HepG2 (cell line): Measurements from ENCODE around the gene CD40. TPM values are rescaled to one million over a fixed set of nuclear protein-coding genes. Genes with fewer than 3 reads are reported as not detected.

ENCODE experiments used
- CAMTA2 ChIP-seq: sonication (generic); formaldehyde crosslinking; IDR thresholded peaks from 2 replicates; pipeline ENCODE4 v1.4.0; 2020; ENCODE audit warnings: mild to moderate bottlenecking, missing genetic modification reagents, borderline replicate concordance
- KDM6A ChIP-seq: IDR thresholded peaks from 2 replicates; pipeline ENCODE4 v1.6.1; 2016; ENCODE audit warnings: low read depth
- KLF6 ChIP-seq: IDR thresholded peaks from 2 replicates; pipeline ENCODE4 v1.8.0; 2016; ENCODE audit warnings: missing biosample characterization, missing genetic modification reagents
- NBN ChIP-seq: fragments of 450-650 bp; conservative IDR thresholded peaks from 2 replicates; pipeline ENCODE4 v1.6.1; 2017
- NCOR1 ChIP-seq: fragments of 200-600 bp; sonication (generic); IDR thresholded peaks from 2 replicates; pipeline ENCODE4 v1.7.0; 2017; ENCODE audit warnings: antibody characterized with exemption, low read length, borderline replicate concordance
- NR3C1 ChIP-seq: sonication (generic); formaldehyde crosslinking; IDR thresholded peaks from 2 replicates; pipeline ENCODE4 v1.4.0; 2020; ENCODE audit warnings: missing genetic modification reagents
- SKI ChIP-seq: fragments of 450-650 bp; IDR thresholded peaks from one replicate; pipeline ENCODE4 v1.6.1; 2018; ENCODE audit warnings: mild to moderate bottlenecking; ENCODE audit not compliant: partially characterized antibody
- TARDBP ChIP-seq: sonication (generic); formaldehyde crosslinking; IDR thresholded peaks from 2 replicates; pipeline ENCODE4 v1.8.0; 2022; ENCODE audit warnings: mild to moderate bottlenecking, missing genetic modification reagents
- ZNF205 ChIP-seq: IDR thresholded peaks from 2 replicates; pipeline ENCODE4 v1.6.1; 2018; ENCODE audit warnings: missing biosample characterization, missing genetic modification reagents
- ZNF30 ChIP-seq: sonication (generic); formaldehyde crosslinking; IDR thresholded peaks from 2 replicates; pipeline ENCODE4 v1.5.0; 2020; ENCODE audit warnings: mild to moderate bottlenecking, missing genetic modification reagents
- ZNF468 ChIP-seq: sonication (generic); formaldehyde crosslinking; IDR thresholded peaks from 2 replicates; pipeline ENCODE4 v1.8.0; 2022; ENCODE audit warnings: mild to moderate bottlenecking, moderate library complexity, missing genetic modification reagents
- ZNF713 ChIP-seq: sonication (generic); formaldehyde crosslinking; IDR thresholded peaks from 2 replicates; pipeline ENCODE4 v1.4.0; 2020; ENCODE audit warnings: mild to moderate bottlenecking, missing genetic modification reagents
- ZNF776 ChIP-seq: sonication (generic); formaldehyde crosslinking; IDR thresholded peaks from 2 replicates; pipeline ENCODE4 v1.4.0; 2020; ENCODE audit warnings: mild to moderate bottlenecking, missing genetic modification reagents
- polyA plus RNA-seq, 8 experiments: library from polyadenylated mRNA; depleted of rRNA in 3 of 8; stranded (reverse) in 7 of 8; unstranded in 1 of 8; fragments of >200 nt; fragmentation: Illumina TruSeq in 4 of 8; extraction: Trizol in 4 of 8; gene quantifications; 2 replicates each; pipeline versions ENCODE4 v1.2.1 to v1.2.3, GENCODE V29; 2011 to 2016; ENCODE audit warnings: low read depth in 4 of 8, missing spikeins in 1 of 8, mixed read lengths in 1 of 8; ENCODE audit not compliant: insufficient read depth in 1 of 8
- total RNA-seq, 5 experiments: library from RNA; depleted of rRNA; stranded (reverse); fragments of >200 nt; fragmentation: Illumina TruSeq; extraction: Trizol; gene quantifications; 2 replicates each; pipeline ENCODE4 v1.2.3, GENCODE V29; 2016; ENCODE audit warnings: low read depth in 1 of 5
- TF ChIP-seq, protein P1 (sequence below): sonication (generic); formaldehyde crosslinking; IDR thresholded peaks from 2 replicates; pipeline ENCODE4 v1.8.1; 2022; ENCODE audit warnings: mild to moderate bottlenecking, missing genetic modification reagents
- TF ChIP-seq, protein P2 (sequence below): IDR thresholded peaks from 2 replicates; pipeline ENCODE4 v1.6.1; 2012; ENCODE audit warnings: low read depth, low read length, improper control_type of control experiment
- TF ChIP-seq, protein P3 (sequence below): sonication (generic); formaldehyde crosslinking; IDR thresholded peaks from 2 replicates; pipeline ENCODE4 v1.9.0; 2022; ENCODE audit warnings: low read depth, missing genetic modification reagents
- TF ChIP-seq, protein P4 (sequence below): sonication (generic); formaldehyde crosslinking; IDR thresholded peaks from 2 replicates; pipeline ENCODE4 v1.5.0; 2020; ENCODE audit warnings: missing genetic modification reagents
- TF ChIP-seq, protein P5 (sequence below): sonication (generic); formaldehyde crosslinking; IDR thresholded peaks from 2 replicates; pipeline ENCODE4 v1.8.0; 2022; ENCODE audit warnings: mild to moderate bottlenecking, missing genetic modification reagents, borderline replicate concordance
- TF ChIP-seq, protein P6 (sequence below): sonication (generic); formaldehyde crosslinking; IDR thresholded peaks from 2 replicates; pipeline ENCODE4 v1.4.0; 2020; ENCODE audit warnings: missing genetic modification reagents

The CD40 gene
- total and polyA plus RNA-seq, 2 of the 13 experiments (the other 11 are each of a cell fraction or from before 2014, with no cell fraction given): 4.6 to 13.4 TPM

DNA sequence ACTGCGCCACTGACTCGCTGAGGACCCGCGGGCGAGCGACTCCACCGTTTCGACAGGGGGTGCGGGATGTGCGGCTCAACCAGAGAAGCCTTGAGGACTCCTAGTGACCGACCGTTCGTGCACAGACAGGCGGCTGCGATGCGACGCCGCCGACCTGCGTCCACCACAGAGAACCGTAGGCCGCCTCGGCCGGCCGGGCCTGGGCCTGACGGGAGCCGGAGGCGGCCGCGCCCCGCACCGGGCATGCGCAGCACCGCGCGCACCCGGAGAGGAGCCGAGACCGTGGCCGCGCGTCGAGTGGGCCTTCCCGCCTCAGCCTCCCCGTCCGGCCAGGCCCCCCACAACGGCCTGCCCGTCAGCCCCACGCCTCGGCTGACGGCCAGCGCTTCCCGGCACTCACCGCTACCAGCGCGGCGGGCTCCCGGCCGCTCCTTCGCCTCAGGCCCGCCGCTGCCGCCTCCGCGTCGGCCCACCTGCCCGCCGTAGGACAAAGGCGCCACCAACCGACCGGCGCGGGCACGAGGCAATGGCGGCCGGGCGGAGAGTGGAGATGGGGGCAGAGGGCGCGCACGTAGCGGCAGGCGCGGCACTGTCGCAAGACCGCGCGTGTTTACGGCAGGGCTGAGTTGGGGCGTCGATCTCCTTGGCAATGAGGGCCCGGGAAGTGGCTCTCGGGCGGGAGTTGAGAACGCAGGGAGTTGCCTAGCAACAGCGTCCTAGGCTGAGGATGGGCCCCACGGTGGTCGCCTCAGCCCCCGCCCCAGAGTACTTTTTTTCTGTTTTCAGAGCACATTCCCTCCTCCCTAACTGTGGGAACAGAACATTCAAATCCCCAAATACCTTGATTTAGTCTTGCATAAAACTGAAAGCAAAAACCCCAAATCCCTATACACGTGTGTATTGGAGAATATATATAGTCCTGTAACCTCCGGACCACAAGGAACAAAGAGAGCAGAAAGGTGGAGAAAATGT lies 28.4 kb upstream of the CD40 start, which contains the start of gene NCOA5 (continued):
- TF ChIP-seq NR3C1 (CRISPR knock-in tag) (peak; percentile 13; the same call in 1 of the 2 replicates), ZNF776 (CRISPR knock-in tag) (peak; percentile 68; the same call in 1 of the 2 replicates), ZNF30 (CRISPR knock-in tag) (0 out of 2 replicates have a peak, but pooled peaks have one; percentile 77), SKI (peak; percentile 94), ZNF468 (peak; percentile 91; the same call in 1 of the 2 replicates), KLF6 (CRISPR knock-in tag) (peak; percentile 99), ZNF713 (peak; percentile 72; the same call in 1 of the 2 replicates), KDM6A (CRISPR knock-in tag) (peak; percentile 41), ZNF205 (CRISPR knock-in tag) (peak; percentile 78), NCOR1 (no peak), NBN (no peak), TARDBP (CRISPR knock-in tag) (peak; percentile 99), CAMTA2 (no peak; the same call in 1 of the 2 replicates)
- TF ChIP-seq, protein P1, sequence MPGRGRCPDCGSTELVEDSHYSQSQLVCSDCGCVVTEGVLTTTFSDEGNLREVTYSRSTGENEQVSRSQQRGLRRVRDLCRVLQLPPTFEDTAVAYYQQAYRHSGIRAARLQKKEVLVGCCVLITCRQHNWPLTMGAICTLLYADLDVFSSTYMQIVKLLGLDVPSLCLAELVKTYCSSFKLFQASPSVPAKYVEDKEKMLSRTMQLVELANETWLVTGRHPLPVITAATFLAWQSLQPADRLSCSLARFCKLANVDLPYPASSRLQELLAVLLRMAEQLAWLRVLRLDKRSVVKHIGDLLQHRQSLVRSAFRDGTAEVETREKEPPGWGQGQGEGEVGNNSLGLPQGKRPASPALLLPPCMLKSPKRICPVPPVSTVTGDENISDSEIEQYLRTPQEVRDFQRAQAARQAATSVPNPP (CRISPR knock-in tag): peak; percentile 98
- TF ChIP-seq, protein P2, sequence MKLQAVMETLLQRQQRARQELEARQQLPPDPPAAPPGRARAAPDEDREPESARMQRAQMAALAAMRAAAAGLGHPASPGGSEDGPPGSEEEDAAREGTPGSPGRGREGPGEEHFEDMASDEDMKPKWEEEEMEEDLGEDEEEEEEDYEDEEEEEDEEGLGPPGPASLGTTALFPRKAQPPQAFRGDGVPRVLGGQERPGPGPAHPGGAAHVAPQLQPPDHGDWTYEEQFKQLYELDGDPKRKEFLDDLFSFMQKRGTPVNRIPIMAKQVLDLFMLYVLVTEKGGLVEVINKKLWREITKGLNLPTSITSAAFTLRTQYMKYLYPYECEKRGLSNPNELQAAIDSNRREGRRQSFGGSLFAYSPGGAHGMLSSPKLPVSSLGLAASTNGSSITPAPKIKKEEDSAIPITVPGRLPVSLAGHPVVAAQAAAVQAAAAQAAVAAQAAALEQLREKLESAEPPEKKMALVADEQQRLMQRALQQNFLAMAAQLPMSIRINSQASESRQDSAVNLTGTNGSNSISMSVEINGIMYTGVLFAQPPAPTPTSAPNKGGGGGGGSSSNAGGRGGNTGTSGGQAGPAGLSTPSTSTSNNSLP: peak; percentile 24; the same call in 1 of the 2 replicates
- TF ChIP-seq, protein P3, sequence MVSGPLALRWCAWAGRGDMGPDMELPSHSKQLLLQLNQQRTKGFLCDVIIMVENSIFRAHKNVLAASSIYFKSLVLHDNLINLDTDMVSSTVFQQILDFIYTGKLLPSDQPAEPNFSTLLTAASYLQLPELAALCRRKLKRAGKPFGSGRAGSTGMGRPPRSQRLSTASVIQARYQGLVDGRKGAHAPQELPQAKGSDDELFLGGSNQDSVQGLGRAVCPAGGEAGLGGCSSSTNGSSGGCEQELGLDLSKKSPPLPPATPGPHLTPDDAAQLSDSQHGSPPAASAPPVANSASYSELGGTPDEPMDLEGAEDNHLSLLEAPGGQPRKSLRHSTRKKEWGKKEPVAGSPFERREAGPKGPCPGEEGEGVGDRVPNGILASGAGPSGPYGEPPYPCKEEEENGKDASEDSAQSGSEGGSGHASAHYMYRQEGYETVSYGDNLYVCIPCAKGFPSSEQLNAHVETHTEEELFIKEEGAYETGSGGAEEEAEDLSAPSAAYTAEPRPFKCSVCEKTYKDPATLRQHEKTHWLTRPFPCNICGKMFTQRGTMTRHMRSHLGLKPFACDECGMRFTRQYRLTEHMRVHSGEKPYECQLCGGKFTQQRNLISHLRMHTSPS (CRISPR knock-in tag): no peak; the same call in 1 of the 2 replicates
- TF ChIP-seq, protein P4, sequence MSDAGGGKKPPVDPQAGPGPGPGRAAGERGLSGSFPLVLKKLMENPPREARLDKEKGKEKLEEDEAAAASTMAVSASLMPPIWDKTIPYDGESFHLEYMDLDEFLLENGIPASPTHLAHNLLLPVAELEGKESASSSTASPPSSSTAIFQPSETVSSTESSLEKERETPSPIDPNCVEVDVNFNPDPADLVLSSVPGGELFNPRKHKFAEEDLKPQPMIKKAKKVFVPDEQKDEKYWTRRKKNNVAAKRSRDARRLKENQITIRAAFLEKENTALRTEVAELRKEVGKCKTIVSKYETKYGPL (CRISPR knock-in tag): peak; percentile 68; the same call in 1 of the 2 replicates
- TF ChIP-seq, protein P5, sequence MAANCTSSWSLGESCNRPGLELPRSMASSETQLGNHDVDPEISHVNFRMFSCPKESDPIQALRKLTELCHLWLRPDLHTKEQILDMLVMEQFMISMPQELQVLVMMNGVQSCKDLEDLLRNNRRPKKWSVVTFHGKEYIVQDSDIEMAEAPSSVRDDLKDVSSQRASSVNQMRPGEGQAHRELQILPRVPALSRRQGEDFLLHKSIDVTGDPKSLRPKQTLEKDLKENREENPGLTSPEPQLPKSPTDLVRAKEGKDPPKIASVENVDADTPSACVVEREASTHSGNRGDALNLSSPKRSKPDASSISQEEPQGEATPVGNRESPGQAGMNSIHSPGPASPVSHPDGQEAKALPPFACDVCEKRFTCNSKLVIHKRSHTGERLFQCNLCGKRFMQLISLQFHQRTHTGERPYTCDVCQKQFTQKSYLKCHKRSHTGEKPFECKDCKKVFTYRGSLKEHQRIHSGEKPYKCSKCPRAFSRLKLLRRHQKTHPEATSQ: peak; percentile 56
- TF ChIP-seq, protein P6, sequence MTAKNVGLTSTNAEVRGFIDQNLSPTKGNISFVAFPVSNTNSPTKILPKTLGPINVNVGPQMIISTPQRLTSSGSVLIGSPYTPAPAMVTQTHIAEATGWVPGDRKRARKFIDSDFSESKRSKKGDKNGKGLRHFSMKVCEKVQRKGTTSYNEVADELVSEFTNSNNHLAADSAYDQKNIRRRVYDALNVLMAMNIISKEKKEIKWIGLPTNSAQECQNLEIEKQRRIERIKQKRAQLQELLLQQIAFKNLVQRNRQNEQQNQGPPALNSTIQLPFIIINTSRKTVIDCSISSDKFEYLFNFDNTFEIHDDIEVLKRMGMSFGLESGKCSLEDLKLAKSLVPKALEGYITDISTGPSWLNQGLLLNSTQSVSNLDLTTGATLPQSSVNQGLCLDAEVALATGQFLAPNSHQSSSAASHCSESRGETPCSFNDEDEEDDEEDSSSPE (CRISPR knock-in tag): peak; percentile 97
